ENCODE measurements around the gene HOXA13. TPM values are rescaled to one million over a fixed set of nuclear protein-coding genes. Genes with fewer than 3 reads are reported as not detected.

The HOXA13 gene
- total RNA-seq, 4 donors from 2014 or later = not detected

DNA sequence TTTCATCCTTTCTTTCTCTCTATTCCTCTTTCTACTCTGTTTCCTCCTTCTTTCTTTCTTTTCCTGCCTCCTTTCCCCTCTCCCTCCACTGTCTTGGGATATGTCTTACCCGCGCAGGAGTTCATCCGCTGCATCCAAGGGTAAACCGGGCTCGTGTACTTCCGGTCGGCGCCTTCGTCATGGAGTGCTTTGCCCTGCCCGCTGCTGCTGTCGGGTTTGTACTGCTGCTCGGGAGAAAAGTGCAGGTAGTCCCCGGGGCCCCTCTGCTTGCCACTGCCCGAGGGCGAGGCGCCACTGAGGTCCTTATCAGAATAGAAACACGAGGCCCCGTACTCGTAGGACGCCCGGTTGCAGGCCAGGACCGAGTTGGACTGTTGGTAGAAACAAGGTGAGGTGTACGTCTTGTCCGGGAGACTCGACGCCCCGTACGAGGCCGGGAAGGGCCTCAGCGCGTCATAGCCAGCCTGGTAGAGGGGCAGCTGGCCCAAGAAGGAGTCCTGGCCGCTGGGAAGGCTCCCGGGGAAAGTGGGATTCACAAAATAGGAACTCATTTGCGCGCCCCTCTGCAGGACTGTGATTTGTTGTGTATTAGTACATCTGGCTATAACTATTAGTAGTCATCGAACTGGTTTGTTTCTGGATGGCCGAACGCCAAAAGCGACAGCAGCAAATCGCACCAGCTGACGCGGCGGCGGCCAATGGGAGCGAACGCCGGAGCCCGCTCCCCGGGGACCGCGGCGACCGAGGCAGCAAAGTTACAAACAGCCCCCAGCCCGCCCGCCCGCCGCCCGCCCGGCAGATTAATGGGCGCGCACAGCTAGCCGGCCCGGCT, 52.5 kb downstream of the HOXA13 start, which contains the start of gene HOXA6:
Gene HOXA6 (minus strand): TSS at position 576 of the 832 bp plus-strand sequence. CDS start 25 bp downstream, at position 551.
- H3K4me1 ChIP-seq = peaks cover 40 to 53% (median 47%) of the 10 kb centered on the region in 4 donors
- H3K4me3 ChIP-seq = peak within 1 kb of the TSS; percentile 37 to 53 (median 42)
- H3K9me3 ChIP-seq = no peaks in the 10 kb centered on the region
- peaks cover 11 to 74% (median 24%) of the 10 kb centered on the region in 4 donors for H3K27me3 ChIP-seq
- intact Hi-C loops (cut with DNase I) = loop anchor here (10.0 kb wide), 2 partner anchors 123 to 943 kb away; partner anchors contain the start of genes CBX3 and HNRNPA2B1
- peak within 1 kb of the TSS in 2 of 4 donors; percentile 30 to 43 for H3K27ac ChIP-seq (replicated peaks in 1 of 4)
- TF ChIP-seq EP300 (IDR thresholded peaks at IDR 0.05) = no peak
- no peak for TF ChIP-seq POLR2A (IDR thresholded peaks at IDR 0.05; ENCODE audit: low read depth)
- TF ChIP-seq, protein P1, sequence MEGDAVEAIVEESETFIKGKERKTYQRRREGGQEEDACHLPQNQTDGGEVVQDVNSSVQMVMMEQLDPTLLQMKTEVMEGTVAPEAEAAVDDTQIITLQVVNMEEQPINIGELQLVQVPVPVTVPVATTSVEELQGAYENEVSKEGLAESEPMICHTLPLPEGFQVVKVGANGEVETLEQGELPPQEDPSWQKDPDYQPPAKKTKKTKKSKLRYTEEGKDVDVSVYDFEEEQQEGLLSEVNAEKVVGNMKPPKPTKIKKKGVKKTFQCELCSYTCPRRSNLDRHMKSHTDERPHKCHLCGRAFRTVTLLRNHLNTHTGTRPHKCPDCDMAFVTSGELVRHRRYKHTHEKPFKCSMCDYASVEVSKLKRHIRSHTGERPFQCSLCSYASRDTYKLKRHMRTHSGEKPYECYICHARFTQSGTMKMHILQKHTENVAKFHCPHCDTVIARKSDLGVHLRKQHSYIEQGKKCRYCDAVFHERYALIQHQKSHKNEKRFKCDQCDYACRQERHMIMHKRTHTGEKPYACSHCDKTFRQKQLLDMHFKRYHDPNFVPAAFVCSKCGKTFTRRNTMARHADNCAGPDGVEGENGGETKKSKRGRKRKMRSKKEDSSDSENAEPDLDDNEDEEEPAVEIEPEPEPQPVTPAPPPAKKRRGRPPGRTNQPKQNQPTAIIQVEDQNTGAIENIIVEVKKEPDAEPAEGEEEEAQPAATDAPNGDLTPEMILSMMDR (IDR thresholded peaks at IDR 0.05) = no peak
- TF ChIP-seq POLR2AphosphoS5 (IDR thresholded peaks at IDR 0.05) = no peak
- DNase-seq (ENCODE audit: extremely low spot score) = no peak
- no peaks in the 10 kb centered on the region for H3K36me3 ChIP-seq
- 48% methylated on average over 43 of the region's 63 CpGs for WGBS

DNA sequence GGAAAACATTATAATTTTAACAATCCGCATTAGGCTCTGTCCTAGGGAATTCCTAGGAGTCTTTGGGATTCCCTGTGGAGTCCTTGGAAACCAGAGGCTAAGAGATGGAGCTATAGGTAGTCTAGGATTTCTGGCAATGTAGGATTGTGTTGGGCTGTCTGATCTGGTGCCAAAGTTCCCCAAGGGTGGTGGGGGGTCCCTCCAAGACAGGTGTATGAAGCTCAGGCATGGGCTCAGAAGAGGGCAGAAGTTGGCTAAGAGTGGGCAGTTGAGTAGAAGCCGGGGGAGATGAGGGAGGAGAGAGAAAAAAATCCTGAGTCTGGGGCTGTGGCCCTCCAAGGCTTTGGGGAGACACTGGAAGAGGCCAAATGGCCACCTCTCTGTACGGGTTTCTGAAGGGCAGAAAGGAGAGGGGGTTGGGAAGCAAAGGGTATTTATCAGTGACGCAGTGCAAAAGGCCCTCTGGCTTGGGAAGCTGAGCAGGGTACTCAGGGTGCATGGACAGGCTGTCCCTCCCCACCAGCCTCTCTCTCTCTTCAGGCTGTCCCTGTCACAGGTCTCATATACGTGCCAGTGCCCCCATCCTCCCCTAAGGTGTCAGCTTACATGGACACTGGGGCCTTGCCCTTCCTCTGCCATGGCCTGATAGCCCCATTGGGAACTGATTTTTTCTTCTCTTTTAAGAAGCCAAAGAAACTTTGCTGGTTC, 53.2 kb downstream of the HOXA13 start:
- Histone ChIP-seq H3K9me3 (no peaks in the 10 kb centered on the region), H3K36me3 (no peaks in the 10 kb centered on the region), H3K27ac (replicated peaks in 1 of 4) (no peak overlapping the region), H3K4me3 (no peak overlapping the region), H3K27me3 (peaks cover 6 to 66% (median 17%) of the 10 kb centered on the region in 4 donors), H3K4me1 (peaks cover 35 to 45% (median 39%) of the 10 kb centered on the region in 4 donors)
- TF ChIP-seq EP300 (IDR thresholded peaks at IDR 0.05) = no peak
- TF ChIP-seq, protein P1 (IDR thresholded peaks at IDR 0.05) = no peak
- no peak for TF ChIP-seq POLR2A (IDR thresholded peaks at IDR 0.05; ENCODE audit: low read depth)
- TF ChIP-seq POLR2AphosphoS5 (IDR thresholded peaks at IDR 0.05) = no peak
- no peak for DNase-seq (ENCODE audit: extremely low spot score)
- 81% methylated on average over 5 of the region's 5 CpGs for WGBS
- intact Hi-C loops (cut with DNase I) = loop anchor here (10.0 kb wide), 2 partner anchors 122 to 942 kb away; partner anchors contain the start of genes CBX3 and HNRNPA2B1

DNA sequence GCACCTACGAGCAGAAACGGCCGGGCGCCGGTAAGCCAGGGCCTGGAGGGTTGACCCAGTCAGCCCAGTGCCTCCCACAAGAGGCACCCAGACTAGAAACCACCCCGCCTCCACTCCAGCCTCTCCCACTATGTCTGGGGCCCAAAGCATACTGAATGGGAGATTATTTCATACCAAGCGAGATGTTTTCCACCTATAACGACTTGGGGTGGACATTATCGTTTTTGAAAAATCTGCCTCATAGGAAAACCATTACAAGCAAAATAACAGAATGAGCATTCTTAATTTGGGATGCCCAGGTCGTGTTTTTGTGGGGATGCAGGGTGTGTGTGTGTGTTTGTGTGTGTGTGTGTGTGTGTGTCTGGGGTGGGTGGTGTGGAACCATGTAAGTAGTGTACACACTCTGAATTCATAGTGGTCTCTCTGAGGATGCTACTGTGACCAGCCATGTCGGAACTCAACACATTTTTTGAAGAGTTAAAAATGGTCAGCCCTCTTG, 53.9 kb downstream of the HOXA13 start:
- H3K27me3 ChIP-seq = peaks cover 0 to 59% (median 13%) of the 10 kb centered on the region in 4 donors
- intact Hi-C loops (cut with DNase I) = loop anchor here (10.0 kb wide), 2 partner anchors 121 to 941 kb away; partner anchors contain the start of genes CBX3 and HNRNPA2B1
- no peak overlapping the region for H3K27ac ChIP-seq (replicated peaks in 1 of 4)
- H3K9me3 ChIP-seq = no peaks in the 10 kb centered on the region
- H3K4me1 ChIP-seq = peaks cover 28 to 38% (median 32%) of the 10 kb centered on the region in 4 donors
- no peak for DNase-seq (ENCODE audit: extremely low spot score)
- 77% methylated on average over 11 of the region's 11 CpGs for WGBS
- TF ChIP-seq, protein P1 (IDR thresholded peaks at IDR 0.05) = no peak
- TF ChIP-seq EP300 (IDR thresholded peaks at IDR 0.05) (no peak), POLR2A (IDR thresholded peaks at IDR 0.05; ENCODE audit: low read depth) (no peak), POLR2AphosphoS5 (IDR thresholded peaks at IDR 0.05) (no peak)
- no peaks in the 10 kb centered on the region for H3K36me3 ChIP-seq
- H3K4me3 ChIP-seq = no peak overlapping the region

DNA sequence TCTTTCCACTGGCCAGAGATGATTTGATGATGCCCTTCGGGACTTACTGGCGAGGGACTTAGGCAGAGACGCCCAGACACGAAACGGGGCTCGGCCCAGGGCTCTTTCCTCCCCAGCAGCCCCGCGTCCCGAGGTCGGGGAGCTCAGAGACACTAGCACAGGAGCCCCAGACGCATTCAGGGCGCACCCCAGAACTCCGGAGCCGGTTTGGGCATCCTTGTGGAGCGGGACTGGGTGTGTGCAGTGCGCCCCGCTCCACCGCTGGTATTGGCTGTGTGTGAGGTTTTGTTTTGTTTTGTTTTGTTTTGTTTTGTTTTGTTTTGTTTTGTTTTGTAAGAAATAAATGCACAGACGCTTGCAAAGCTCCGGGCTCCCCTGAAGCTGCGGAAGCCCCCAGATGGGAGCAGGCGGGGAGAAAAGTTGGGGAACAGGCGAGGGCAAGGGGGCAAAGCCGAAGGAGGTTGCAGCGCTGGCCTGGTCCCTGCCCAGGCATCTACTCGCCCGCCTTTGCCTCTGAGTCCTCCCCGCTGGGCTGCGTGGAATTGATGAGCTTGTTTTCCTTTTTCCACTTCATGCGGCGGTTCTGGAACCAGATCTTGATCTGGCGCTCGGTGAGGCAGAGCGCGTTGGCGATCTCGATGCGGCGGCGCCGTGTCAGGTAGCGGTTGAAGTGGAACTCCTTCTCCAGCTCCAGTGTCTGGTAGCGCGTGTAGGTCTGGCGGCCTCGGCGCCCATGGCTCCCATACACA, 54.6 kb downstream of the HOXA13 start:
- Histone ChIP-seq H3K27ac (replicated peaks in 1 of 4) (no peak overlapping the region), H3K4me3 (peak overlapping the region in 1 of 4 donors; percentile 95), H3K9me3 (no peaks in the 10 kb centered on the region), H3K27me3 (peaks cover 0 to 55% (median 13%) of the 10 kb centered on the region in 4 donors), H3K36me3 (no peaks in the 10 kb centered on the region), H3K4me1 (peaks cover 22 to 32% (median 30%) of the 10 kb centered on the region in 4 donors)
- TF ChIP-seq EP300 (IDR thresholded peaks at IDR 0.05) = no peak
- TF ChIP-seq POLR2AphosphoS5 (IDR thresholded peaks at IDR 0.05) = no peak
- no peak for TF ChIP-seq POLR2A (IDR thresholded peaks at IDR 0.05; ENCODE audit: low read depth)
- TF ChIP-seq, protein P1 (IDR thresholded peaks at IDR 0.05) = no peak
- DNase-seq (ENCODE audit: extremely low spot score) = no peak
- intact Hi-C loops (cut with DNase I) = loop anchor here (10.0 kb wide), 2 partner anchors 121 to 941 kb away; partner anchors contain the start of genes CBX3 and HNRNPA2B1
- WGBS = 84% methylated on average over 43 of the region's 47 CpGs
